Epidermal melanocyte (primary cell): ENCODE data around the gene CCNL2.
"Not testable (repeated sequence)": the region's sequence is repeated elsewhere in the genome, so short reads cannot be mapped to it uniquely, and the experiment has no call there.

Source experiments
- DNase-seq: peaks from one replicate; pipeline ENCODE4 v3.0.0; 2011; ENCODE audit warnings: low spot score; ENCODE audit not compliant: insufficient read length

Gene CCNL2

DNA sequence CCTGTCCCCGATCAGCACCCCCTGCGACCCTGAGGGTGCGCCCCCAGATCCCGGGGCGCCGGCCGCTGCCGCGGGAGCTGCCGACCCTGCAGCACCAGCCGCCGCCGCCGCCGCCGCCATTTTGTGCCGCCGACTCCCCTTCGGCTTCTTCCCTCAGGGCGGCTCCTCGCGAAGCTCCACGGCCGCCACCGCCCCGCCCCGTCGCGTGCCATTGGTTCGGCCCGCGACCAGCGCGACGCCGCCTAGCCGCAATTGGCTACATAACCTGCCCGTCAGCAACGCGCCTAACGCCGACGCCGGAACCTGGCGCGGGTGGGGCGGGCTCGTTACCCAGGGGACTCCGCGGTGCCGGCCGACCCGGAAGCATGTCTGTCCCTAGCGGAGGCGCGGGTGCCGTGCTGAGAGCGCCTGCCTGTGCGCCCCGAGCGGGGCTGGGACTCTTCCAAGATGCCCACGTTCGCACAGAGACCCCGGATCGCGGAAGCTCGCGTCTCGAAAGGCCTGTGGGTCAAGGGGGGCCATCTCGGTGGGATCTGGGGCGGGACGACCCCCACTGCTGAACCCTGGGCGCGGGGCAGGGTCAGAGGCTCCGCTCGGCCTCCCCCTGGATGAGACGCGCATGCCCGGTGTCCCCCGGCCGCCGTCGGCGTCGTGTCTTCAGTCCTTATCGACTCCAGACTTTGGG lies at the start of gene CCNL2:
TSS of gene CCNL2 (minus strand) at position 149 of the 685 bp plus-strand sequence. CDS start at position 120, 29 bp downstream.
- peak; percentile 96 for DNase-seq

DNA sequence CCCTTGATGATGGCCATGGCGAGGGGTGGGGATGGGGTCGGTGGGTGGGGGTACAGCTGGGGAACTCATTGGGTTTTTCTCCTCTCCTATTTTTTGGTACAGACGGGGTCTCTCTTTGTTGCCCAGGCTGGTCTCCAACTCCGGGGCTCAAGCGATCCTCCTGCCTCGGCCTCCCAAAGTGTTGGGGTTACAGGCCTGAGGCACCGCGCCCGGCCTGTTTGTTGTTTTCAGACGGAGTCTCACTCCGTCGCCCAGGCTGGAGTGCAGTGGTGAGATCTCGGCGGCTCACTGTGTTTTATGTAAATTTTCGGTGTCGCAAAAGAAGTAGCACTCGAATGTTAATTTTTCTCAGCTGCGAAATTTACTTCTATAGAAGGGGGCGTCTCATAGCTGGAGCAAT lies 47.5 kb upstream of the CCNL2 start:
- DNase-seq: not testable (repeated sequence)

- DNase-seq: no peak
These were observed 43.1 kb upstream of the CCNL2 start for GRCh38 chr1:1442069-1442770.

- DNase-seq: peak; percentile 96
These were observed 42.1 kb upstream of the CCNL2 start for GRCh38 chr1:1441002-1441888.

DNA sequence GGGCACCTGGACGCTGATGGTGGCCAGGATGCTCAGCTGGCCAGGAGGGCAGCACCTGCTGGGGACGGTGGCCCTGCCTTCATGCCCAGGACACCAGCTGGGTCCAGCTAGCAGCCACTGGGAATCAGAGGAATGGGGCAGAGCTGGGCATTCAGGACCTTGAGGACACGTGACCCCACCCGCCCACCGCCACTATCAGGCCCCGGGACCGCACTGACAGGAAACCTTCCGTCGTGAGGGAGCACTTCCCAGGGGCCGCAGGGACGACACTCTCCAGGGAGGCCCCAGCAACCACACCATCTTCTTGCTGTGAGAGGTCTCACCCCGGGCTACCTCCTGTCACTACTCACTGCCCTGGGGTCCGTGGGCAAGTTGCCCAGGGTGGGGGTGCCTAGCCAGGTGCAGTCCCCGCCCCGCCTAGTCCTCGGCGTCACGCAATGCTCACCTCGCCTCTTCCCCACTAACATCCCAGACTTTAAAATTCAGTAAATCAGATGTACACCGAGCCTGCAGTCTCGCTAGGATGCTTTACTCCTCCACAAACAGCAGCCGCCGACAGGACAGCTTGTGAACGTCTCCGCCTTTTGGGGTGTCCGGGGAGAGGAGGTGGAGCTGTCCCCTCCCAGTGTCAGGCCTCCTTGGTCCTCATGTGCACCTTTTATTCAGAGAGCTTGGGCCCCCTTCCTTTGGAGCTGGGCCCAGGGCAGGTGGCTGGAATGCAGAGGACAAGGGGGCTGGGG lies 41.3 kb upstream of the CCNL2 start:
- DNase-seq: no peak

DNA sequence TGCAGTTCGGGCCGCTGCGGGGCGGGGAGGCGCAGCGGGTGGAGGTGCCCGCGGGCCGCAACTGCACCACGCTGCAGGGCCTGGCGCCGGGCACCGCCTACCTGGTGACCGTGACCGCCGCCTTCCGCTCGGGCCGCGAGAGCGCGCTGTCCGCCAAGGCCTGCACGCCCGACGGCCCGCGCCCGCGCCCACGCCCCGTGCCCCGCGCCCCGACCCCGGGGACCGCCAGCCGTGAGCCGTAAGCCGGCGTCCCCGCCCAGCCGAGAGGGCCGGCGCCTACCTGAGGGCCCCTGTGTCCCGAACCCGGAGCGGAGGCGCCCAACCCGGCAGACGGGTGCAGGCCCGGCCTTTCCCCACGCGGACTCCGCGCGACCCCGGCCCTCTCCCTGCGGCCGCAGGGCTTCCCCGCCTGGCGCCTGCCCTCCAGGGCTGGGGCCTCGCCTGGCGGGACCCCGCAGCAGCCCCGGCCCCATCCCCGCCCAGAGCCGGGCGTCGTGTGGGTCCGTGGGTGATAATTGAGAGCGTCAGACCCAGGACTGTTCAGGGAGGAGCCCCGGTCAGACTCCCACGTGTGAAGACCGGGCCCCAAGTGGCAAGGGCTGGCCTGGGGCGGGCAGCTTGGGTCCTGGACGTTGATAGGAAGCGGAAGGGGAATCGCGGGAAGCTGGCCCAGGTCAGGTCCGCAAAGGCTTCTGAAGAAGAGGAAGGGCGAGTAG lies 40.6 kb upstream of the CCNL2 start:
- DNase-seq: no peak

GRCh38 chr1:1438531-1439381 lies 39.6 kb upstream of the CCNL2 start:
- peak; percentile 16 for DNase-seq

- peak; percentile 25 for DNase-seq
These were observed 38.8 kb upstream of the CCNL2 start for GRCh38 chr1:1437904-1438376.

DNA sequence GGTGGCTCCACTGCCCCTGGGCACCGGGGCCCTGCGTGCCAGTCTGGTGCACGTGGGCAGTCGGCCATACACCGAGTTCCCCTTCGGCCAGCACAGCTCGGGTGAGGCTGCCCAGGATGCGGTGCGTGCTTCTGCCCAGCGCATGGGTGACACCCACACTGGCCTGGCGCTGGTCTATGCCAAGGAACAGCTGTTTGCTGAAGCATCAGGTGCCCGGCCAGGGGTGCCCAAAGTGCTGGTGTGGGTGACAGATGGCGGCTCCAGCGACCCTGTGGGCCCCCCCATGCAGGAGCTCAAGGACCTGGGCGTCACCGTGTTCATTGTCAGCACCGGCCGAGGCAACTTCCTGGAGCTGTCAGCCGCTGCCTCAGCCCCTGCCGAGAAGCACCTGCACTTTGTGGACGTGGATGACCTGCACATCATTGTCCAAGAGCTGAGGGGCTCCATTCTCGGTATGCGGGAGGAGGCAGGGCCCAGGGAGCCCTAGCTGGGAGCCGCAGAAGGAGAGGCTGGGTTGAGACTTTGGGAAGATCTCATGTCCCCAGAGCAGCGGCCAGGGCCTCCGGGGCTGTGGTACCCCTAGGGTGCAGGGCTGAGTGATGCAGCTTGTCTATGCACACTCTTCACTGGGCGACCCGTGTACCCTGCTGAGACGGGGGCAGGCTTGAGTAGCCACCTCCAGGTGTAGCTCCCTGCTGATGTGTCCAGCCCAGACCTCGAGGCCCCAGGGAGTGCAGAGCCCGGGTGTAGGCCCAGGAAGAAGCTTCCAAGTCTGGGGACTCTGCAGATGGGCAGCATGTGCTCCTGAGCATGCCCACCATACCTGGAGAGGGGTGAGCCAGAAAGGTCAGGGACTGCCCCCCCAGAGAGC lies 38.1 kb upstream of the CCNL2 start:
- no peak for DNase-seq

- peak; percentile 17 for DNase-seq
These were observed 37.5 kb upstream of the CCNL2 start for GRCh38 chr1:1436630-1437032.

GRCh38 chr1:1435911-1436629 lies 36.9 kb upstream of the CCNL2 start:
- DNase-seq: peak; percentile 17

DNA sequence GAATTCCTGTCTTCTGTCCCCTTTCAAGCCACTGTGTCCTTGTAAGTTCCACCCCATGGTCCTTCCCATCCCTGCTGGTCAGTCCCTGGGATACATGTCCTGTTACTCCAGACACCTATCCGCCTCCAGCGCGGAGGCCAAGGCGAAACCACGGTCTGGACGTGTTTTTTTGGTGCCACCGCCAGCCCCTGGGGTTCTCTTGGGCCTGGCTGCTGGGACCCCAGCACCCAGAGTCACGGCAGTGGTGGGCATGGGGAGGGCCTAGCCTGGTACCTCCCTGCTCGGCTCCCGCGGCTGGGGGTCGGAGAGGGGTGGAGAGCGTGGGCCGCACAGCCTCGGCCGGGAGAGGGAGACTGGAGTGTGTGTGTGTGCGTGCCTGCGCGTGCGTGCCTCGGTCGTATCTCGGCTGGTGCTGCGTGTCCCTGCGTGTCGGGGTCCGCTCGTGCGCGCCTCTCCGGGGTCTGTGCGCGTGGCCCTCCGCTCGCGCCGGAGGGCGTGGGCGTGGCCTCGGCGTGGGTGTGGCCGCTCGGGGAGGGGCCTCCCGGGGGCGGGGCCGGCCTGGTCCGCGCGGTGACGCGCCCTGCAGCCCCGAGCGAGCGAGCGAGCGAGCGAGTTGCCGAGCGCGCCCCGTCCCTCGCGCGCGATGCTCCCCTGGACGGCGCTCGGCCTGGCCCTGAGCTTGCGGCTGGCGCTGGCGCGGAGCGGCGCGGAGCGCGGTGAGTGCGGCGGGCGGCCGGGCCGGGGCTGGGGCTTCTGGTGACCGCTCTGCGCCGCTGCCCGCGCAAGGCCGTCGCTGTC lies 36.2 kb upstream of the CCNL2 start, which contains the start of gene VWA1:
TSS of gene VWA1 (plus strand) at position 585 of the 798 bp plus-strand sequence. CDS start at position 644, 59 bp downstream.
- DNase-seq: peak; percentile 97

DNA sequence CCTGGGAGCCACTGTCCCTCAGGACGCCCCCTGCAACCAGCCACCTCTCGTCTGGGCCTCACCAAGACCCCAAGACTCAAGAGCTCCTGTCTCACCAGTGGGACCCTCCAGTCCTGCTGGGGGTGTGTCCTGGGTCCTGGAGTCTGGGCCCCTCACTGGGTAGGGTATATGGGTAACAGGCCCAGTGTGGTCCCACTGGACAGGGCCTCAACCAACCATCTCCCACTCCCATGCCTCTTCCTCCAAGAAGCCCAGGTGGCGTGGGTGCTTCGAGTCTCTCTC lies 35.6 kb upstream of the CCNL2 start:
- DNase-seq: no peak

GRCh38 chr1:1434131-1434823 lies 35.1 kb upstream of the CCNL2 start:
- no peak for DNase-seq

GRCh38 chr1:1433804-1434130 lies 34.6 kb upstream of the CCNL2 start:
- DNase-seq: no peak

- DNase-seq: peak; percentile 23
These were observed 34.0 kb upstream of the CCNL2 start for GRCh38 chr1:1432951-1433803.
